SH-SY5Y (cell line): Measurements from ENCODE around the gene ATP6V1B1.

Experiments used
- GATA2 ChIP-seq: IDR thresholded peaks from 2 replicates; pipeline ENCODE4 v1.6.1; 2011; ENCODE audit warnings: mild to moderate bottlenecking, low read depth, low read length
- GATA3 ChIP-seq: IDR thresholded peaks from 2 replicates; pipeline ENCODE4 v1.6.1; 2011; ENCODE audit warnings: low read depth, mild to moderate bottlenecking, low read length, moderate library complexity

- no peak for TF ChIP-seq GATA3
- TF ChIP-seq GATA2: no peak
These were observed 25.9 kb downstream of the ATP6V1B1 start for GRCh38 chr2:70961648-70961994.
